Measurements from ENCODE around the gene SAMD5.

The SAMD5 gene

DNA sequence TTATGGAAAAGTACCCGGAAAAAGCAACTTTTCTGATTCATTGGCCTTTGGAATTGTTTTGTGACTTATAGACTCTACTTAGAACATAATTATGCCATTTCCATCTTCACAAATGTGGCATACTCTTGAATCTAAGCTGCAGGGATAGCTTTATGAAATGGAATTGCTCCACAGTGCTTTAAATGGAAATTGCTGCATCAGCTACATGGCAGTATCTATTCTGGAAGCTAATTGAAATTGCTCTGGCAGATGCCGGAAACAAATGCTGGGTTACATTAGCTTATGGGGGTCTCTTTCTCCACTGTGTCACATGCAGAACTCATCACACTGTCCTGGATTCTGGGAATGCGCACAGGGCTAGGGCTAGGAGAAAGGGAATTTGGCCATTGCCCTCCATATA, 108.9 kb downstream of the SAMD5 start:
- no peak overlapping the region for H3K27ac Mint-ChIP-seq (ENCODE audit: low read depth)

DNA sequence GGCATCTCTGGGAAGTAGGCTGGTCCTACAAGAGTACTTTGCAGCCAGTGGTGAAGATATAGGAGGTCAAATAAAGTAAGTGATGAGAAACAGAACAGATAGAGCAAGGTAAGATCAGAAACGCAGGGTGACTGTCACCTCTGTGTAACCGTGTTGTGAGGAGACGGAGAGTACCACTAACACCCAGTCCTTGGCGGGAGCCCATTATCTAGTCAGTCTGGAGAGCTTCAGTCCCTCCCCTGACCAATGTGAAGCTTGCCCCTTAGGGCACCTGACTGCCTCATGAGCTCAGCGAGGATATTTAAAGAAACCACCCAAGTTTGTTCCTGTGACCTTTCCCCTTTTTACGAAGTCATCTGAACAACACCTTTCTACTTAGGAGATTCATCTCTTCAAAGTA, 110.0 kb downstream of the SAMD5 start:
- Mint-ChIP-seq H3K36me3 (ENCODE audit: insufficient read depth) (no peaks in the 10 kb centered on the region), H3K27me3 (no peaks in the 10 kb centered on the region), H3K27ac (ENCODE audit: low read depth) (no peak overlapping the region), H3K4me3 (no peak overlapping the region), H3K9me3 (no peaks in the 10 kb centered on the region), H3K4me1 (no peaks in the 10 kb centered on the region)
- DNase-seq (ENCODE audit: low spot score in 2 of 2) (no peak), ATAC-seq (replicated peaks; ENCODE audit: extremely low read depth, poor library complexity, severe bottlenecking) (no peak)

More for the DNA sequence above, 108.9 kb downstream of the SAMD5 start:
- Mint-ChIP-seq H3K4me1 (no peaks in the 10 kb centered on the region), H3K4me3 (no peak overlapping the region), H3K27me3 (no peaks in the 10 kb centered on the region), H3K36me3 (ENCODE audit: insufficient read depth) (no peaks in the 10 kb centered on the region), H3K9me3 (no peaks in the 10 kb centered on the region)
- no peak for ATAC-seq (replicated peaks; ENCODE audit: extremely low read depth, poor library complexity, severe bottlenecking)
- DNase-seq (ENCODE audit: low spot score in 2 of 2): no peak

GRCh38 chr6:147618927-147619326, 110.4 kb downstream of the SAMD5 start:
- Mint-ChIP-seq H3K27ac (ENCODE audit: low read depth) (no peak overlapping the region), H3K36me3 (ENCODE audit: insufficient read depth) (no peaks in the 10 kb centered on the region), H3K27me3 (no peaks in the 10 kb centered on the region), H3K9me3 (no peaks in the 10 kb centered on the region), H3K4me1 (no peaks in the 10 kb centered on the region), H3K4me3 (no peak overlapping the region)
- no peak for ATAC-seq (replicated peaks; ENCODE audit: extremely low read depth, poor library complexity, severe bottlenecking)
- DNase-seq (ENCODE audit: low spot score in 2 of 2): no peak
